ENCODE data around the gene SLC6A13. TPM values are rescaled to one million over a fixed set of nuclear protein-coding genes. Genes with fewer than 3 reads are reported as not detected.

Gene SLC6A13
- total RNA-seq, 1 experiment from 2014 or later = not detected

- POLR2A ChIA-PET (ENCODE audit: low non-redundant PET) = no interaction called here
- no peaks in the 10 kb centered on the region for H3K9me3 ChIP-seq (ENCODE audit: low read depth, low read length, poor library complexity, severe bottlenecking)
- CTCF ChIA-PET = no interaction called here
- H3K4me3 ChIP-seq (ENCODE audit: low read depth, low read length, poor library complexity, severe bottlenecking) = no peak overlapping the region
- H3K27me3 ChIP-seq (replicated peaks; ENCODE audit: insufficient read depth, low read depth, low read length, poor library complexity) = peaks cover 17% of the 10 kb centered on the region
- TF ChIP-seq EZH2 (IDR thresholded peaks at IDR 0.05; ENCODE audit: borderline replicate concordance, low read depth, low read length, poor library complexity, severe bottlenecking) = no peak
- TF ChIP-seq, protein P1, sequence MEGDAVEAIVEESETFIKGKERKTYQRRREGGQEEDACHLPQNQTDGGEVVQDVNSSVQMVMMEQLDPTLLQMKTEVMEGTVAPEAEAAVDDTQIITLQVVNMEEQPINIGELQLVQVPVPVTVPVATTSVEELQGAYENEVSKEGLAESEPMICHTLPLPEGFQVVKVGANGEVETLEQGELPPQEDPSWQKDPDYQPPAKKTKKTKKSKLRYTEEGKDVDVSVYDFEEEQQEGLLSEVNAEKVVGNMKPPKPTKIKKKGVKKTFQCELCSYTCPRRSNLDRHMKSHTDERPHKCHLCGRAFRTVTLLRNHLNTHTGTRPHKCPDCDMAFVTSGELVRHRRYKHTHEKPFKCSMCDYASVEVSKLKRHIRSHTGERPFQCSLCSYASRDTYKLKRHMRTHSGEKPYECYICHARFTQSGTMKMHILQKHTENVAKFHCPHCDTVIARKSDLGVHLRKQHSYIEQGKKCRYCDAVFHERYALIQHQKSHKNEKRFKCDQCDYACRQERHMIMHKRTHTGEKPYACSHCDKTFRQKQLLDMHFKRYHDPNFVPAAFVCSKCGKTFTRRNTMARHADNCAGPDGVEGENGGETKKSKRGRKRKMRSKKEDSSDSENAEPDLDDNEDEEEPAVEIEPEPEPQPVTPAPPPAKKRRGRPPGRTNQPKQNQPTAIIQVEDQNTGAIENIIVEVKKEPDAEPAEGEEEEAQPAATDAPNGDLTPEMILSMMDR (conservative IDR thresholded peaks at IDR 0.05; ENCODE audit: low read depth, low read length) = no peak
- intact Hi-C loops (cut with micrococcal nuclease; ENCODE audit: unreplicated experiment) = no loop called here
- H3K4me1 ChIP-seq (ENCODE audit: insufficient read depth, low read length, poor library complexity, severe bottlenecking) = no peaks in the 10 kb centered on the region
- H3K27ac ChIP-seq (ENCODE audit: low read depth, low read length, poor library complexity, severe bottlenecking) = no peak overlapping the region
- BruUV-seq (replicated peaks) = no TSS peak
- no peak for DNase-seq (ENCODE audit: low spot score)
- H3K36me3 ChIP-seq (ENCODE audit: insufficient read depth, low read length, poor library complexity, severe bottlenecking) = no peaks in the 10 kb centered on the region
These were observed 50.8 kb downstream of the SLC6A13 start for GRCh38 chr12:211639-212414.

DNA sequence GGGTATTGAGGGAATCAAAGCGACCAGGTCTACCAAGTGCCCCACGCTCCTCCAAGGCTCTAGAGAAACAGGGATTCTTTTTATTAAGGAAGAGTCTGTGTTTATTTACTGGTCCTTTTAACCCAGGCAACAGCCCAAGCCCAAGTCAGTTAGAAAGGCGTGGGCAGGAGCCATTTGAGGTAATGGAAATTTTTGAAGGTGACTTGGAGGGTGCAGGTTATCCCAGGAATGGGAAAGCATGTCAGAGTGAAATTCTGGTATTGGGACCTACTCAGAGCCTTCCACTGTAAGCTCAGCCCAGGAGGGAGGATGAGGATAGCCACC, 51.5 kb downstream of the SLC6A13 start:
- CTCF ChIA-PET = no interaction called here
- no peak for DNase-seq (ENCODE audit: low spot score)
- POLR2A ChIA-PET (ENCODE audit: low non-redundant PET) = no interaction called here
- Histone ChIP-seq H3K36me3 (ENCODE audit: insufficient read depth, low read length, poor library complexity, severe bottlenecking) (no peaks in the 10 kb centered on the region), H3K9me3 (ENCODE audit: low read depth, low read length, poor library complexity, severe bottlenecking) (no peaks in the 10 kb centered on the region), H3K27ac (ENCODE audit: low read depth, low read length, poor library complexity, severe bottlenecking) (no peak overlapping the region), H3K27me3 (replicated peaks; ENCODE audit: insufficient read depth, low read depth, low read length, poor library complexity) (peaks cover 17% of the 10 kb centered on the region), H3K4me1 (ENCODE audit: insufficient read depth, low read length, poor library complexity, severe bottlenecking) (no peaks in the 10 kb centered on the region), H3K4me3 (ENCODE audit: low read depth, low read length, poor library complexity, severe bottlenecking) (no peak overlapping the region)
- no TSS peak for BruUV-seq (replicated peaks)
- TF ChIP-seq EZH2 (IDR thresholded peaks at IDR 0.05; ENCODE audit: borderline replicate concordance, low read depth, low read length, poor library complexity, severe bottlenecking) = no peak
- TF ChIP-seq, protein P1 (conservative IDR thresholded peaks at IDR 0.05; ENCODE audit: low read depth, low read length) = no peak
- intact Hi-C loops (cut with micrococcal nuclease; ENCODE audit: unreplicated experiment) = no loop called here

DNA sequence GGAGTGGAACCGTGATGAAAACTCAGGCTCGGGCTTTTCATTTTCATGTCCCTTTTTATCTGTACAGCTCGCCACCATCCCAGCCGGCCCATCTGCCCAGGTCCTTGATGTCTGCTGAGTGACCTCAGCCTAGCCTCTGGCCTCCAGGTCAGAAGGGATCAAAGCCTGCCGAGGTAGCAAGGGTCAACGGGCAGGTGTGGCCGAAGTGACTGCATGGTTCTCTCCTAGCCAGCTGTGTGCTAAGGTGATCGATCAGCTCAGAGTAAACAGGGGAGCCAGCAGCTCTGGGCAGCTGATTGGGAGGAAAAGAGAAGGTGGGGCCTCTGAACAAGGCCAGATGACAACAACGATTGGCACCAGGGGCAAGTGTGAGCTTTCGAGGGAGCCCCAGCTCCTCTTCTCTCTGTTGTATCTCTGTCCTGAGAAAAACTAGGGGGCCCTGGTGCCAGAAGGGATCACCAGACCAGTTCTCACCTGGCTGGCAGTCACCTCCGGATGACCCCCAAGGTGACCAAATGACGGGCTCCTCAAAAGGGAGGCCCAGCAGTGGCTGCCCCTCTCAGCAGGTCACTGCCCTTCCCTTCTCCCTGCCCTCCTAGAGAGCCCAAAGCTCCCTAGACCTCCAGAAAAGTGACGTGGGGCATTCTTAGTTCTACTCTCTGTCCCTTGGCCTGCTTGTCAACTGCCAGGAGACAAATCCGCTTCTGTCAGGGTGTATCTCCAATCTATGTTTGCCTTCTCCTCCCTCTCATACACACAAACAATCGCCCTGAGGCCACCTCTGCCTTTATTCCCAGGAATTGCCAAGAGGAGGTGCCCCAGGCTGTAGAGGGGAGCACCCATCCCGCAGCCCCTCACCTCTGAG, 52.1 kb downstream of the SLC6A13 start:
- no peak overlapping the region for H3K4me3 ChIP-seq (ENCODE audit: low read depth, low read length, poor library complexity, severe bottlenecking)
- H3K27me3 ChIP-seq (replicated peaks; ENCODE audit: insufficient read depth, low read depth, low read length, poor library complexity) = peaks cover 21% of the 10 kb centered on the region

More for the DNA sequence above, 52.1 kb downstream of the SLC6A13 start:
- TF ChIP-seq EZH2 (IDR thresholded peaks at IDR 0.05; ENCODE audit: borderline replicate concordance, low read depth, low read length, poor library complexity, severe bottlenecking) = no peak
- TF ChIP-seq, protein P1 (conservative IDR thresholded peaks at IDR 0.05; ENCODE audit: low read depth, low read length) = no peak
- Histone ChIP-seq H3K9me3 (ENCODE audit: low read depth, low read length, poor library complexity, severe bottlenecking) (no peaks in the 10 kb centered on the region), H3K36me3 (ENCODE audit: insufficient read depth, low read length, poor library complexity, severe bottlenecking) (no peaks in the 10 kb centered on the region), H3K4me1 (ENCODE audit: insufficient read depth, low read length, poor library complexity, severe bottlenecking) (no peaks in the 10 kb centered on the region), H3K27ac (ENCODE audit: low read depth, low read length, poor library complexity, severe bottlenecking) (no peak overlapping the region)
- no peak for DNase-seq (ENCODE audit: low spot score)
- no TSS peak for BruUV-seq (replicated peaks)
- ChIA-PET CTCF (no interaction called here), POLR2A (ENCODE audit: low non-redundant PET) (no interaction called here)
- intact Hi-C loops (cut with micrococcal nuclease; ENCODE audit: unreplicated experiment) = no loop called here
